Calu3 (cell line): ENCODE data around the gene P2RY6. TPM values are rescaled to one million over a fixed set of nuclear protein-coding genes. Genes with fewer than 3 reads are reported as not detected.

ENCODE experiments used
- BruUV-seq: library from RNA; stranded (reverse); fragments of 400-500 nt; replicated peaks from 2 replicates; lab custom pipeline; 2021; lab: Mats Ljungman, UMichigan
- CTCF ChIA-PET: fragments of 300-600 bp; sonication (Branson Sonifier 250); formaldehyde crosslinking; loops from one replicate; lab custom pipeline; 2022; ENCODE audit warnings: antibody characterized with exemption; lab: Charles Lee
- DNase-seq: peaks from one replicate; pipeline ENCODE4 v3.0.0; 2022
- H3K27ac Mint-ChIP-seq: one replicate; pipeline ENCODE4 v1.8.0; 2022; ENCODE audit warnings: mixed read lengths; ENCODE audit not compliant: unreplicated experiment
- H3K27me3 Mint-ChIP-seq: one replicate; pipeline ENCODE4 v1.8.0; 2022; ENCODE audit warnings: mixed read lengths; ENCODE audit not compliant: unreplicated experiment
- H3K36me3 Mint-ChIP-seq: one replicate; pipeline ENCODE4 v1.8.0; 2022; ENCODE audit warnings: mild to moderate bottlenecking, moderate library complexity, mixed read lengths; ENCODE audit not compliant: insufficient read depth, unreplicated experiment
- H3K4me1 Mint-ChIP-seq: one replicate; pipeline ENCODE4 v1.8.0; 2022; ENCODE audit warnings: mild to moderate bottlenecking, low read depth, mixed read lengths; ENCODE audit not compliant: unreplicated experiment
- H3K4me3 Mint-ChIP-seq: one replicate; pipeline ENCODE4 v1.8.0; 2022; ENCODE audit warnings: mild to moderate bottlenecking, low read depth, moderate library complexity, mixed read lengths; ENCODE audit not compliant: unreplicated experiment
- H3K9me3 Mint-ChIP-seq: one replicate; pipeline ENCODE4 v1.8.0; 2022; ENCODE audit warnings: low read depth, mixed read lengths; ENCODE audit not compliant: unreplicated experiment
- CTCF ChIP-seq: fragments of 200-600 bp; IDR thresholded peaks from one replicate; pipeline ENCODE4 v1.8.0; 2022; ENCODE audit warnings: antibody characterized with exemption; ENCODE audit not compliant: unreplicated experiment
- intact Hi-C: fragments of 100-400 bp; cut with micrococcal nuclease; formaldehyde crosslinking; loops from one replicate; pipeline ENCODE4 v1.10.0; 2022; ENCODE audit not compliant: unreplicated experiment
- total RNA-seq: library from RNA; stranded (reverse); gene quantifications from 2 replicates; pipeline ENCODE4 v1.2.3, GENCODE V29; 2022

The P2RY6 gene
- total RNA-seq, 1 experiment from 2014 or later: not detected

GRCh38 chr11:73291196-73291595 lies 19.1 kb downstream of the P2RY6 start:
- Mint-ChIP-seq H3K27ac (no peak overlapping the region), H3K4me1 (peaks cover 10% of the 10 kb centered on the region), H3K27me3 (peaks cover 34% of the 10 kb centered on the region), H3K36me3 (peaks cover 6% of the 10 kb centered on the region), H3K4me3 (no peak overlapping the region), H3K9me3 (no peaks in the 10 kb centered on the region)
- intact Hi-C loops: no loop called here
- CTCF ChIA-PET: no interaction called here
- no peak for TF ChIP-seq CTCF
- BruUV-seq: no TSS peak
- DNase-seq: no peak

- no peak overlapping the region for H3K27ac Mint-ChIP-seq
Measured at GRCh38 chr11:73291781-73292524, 19.8 kb downstream of the P2RY6 start.

GRCh38 chr11:73292525-73292894 lies 20.4 kb downstream of the P2RY6 start:
- intact Hi-C loops: no loop called here
- no peak for TF ChIP-seq CTCF
- no TSS peak for BruUV-seq
- H3K4me3 Mint-ChIP-seq: no peak overlapping the region
- H3K9me3 Mint-ChIP-seq: no peaks in the 10 kb centered on the region
- H3K36me3 Mint-ChIP-seq: peaks cover 6% of the 10 kb centered on the region
- no peak for DNase-seq
- peaks cover 34% of the 10 kb centered on the region for H3K27me3 Mint-ChIP-seq
- CTCF ChIA-PET: interaction anchor here (1.2 kb wide), 1 partner anchor 10 kb away, joined by 4 read pairs; no protein-coding TSS in a partner anchor
- peaks cover 10% of the 10 kb centered on the region for H3K4me1 Mint-ChIP-seq
- no peak overlapping the region for H3K27ac Mint-ChIP-seq

More at GRCh38 chr11:73291781-73292524, 19.8 kb downstream of the P2RY6 start:
- peaks cover 6% of the 10 kb centered on the region for H3K36me3 Mint-ChIP-seq
- no peak overlapping the region for H3K4me3 Mint-ChIP-seq
- BruUV-seq: no TSS peak
- no peak for DNase-seq
- peaks cover 10% of the 10 kb centered on the region for H3K4me1 Mint-ChIP-seq
- TF ChIP-seq CTCF: no peak
- CTCF ChIA-PET: interaction anchor here (0.6 to 1.2 kb wide), 3 partner anchors 11 to 240 kb away, joined by 3 to 4 read pairs (median 4); no protein-coding TSS in a partner anchor
- H3K27me3 Mint-ChIP-seq: peaks cover 34% of the 10 kb centered on the region
- H3K9me3 Mint-ChIP-seq: no peaks in the 10 kb centered on the region
- intact Hi-C loops: no loop called here

- intact Hi-C loops: no loop called here
- no peak for TF ChIP-seq CTCF
- DNase-seq: no peak
- Mint-ChIP-seq H3K4me3 (no peak overlapping the region), H3K27ac (no peak overlapping the region), H3K36me3 (peaks cover 6% of the 10 kb centered on the region), H3K9me3 (no peaks in the 10 kb centered on the region), H3K4me1 (peaks cover 10% of the 10 kb centered on the region), H3K27me3 (peaks cover 34% of the 10 kb centered on the region)
- CTCF ChIA-PET: no interaction called here
- no TSS peak for BruUV-seq
Measured at GRCh38 chr11:73293356-73293936, 21.3 kb downstream of the P2RY6 start.
